ENCODE results near the gene NYAP2. TPM values are rescaled to one million over a fixed set of nuclear protein-coding genes. Genes with fewer than 3 reads are reported as not detected.

The NYAP2 gene
- total RNA-seq, 2 donors from 2014 or later, result 0.05 to 0.12 TPM

DNA sequence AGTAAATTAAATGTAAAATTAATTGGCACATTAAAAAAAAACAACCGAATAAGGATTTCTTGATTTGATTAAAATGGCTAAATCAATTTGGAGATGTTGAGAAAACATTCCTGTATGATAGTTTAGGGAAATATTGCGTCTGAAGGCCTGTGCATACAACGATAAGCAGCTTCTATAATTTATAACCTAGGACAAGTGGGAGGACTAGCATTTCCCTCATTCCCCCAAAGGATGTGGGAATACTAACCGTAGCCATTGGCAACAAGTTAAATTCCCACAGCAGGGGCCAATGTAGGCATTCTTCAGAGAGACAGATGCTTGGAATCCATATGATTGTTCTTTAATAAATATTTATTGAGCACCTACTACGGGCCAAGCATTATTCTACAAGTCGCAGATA lies 134.5 kb downstream of the NYAP2 start:
- Histone ChIP-seq H3K4me1 (no peaks in the 10 kb centered on the region), H3K4me3 (no peak overlapping the region), H3K9me3 (no peaks in the 10 kb centered on the region), H3K9ac (ENCODE audit: low read depth in 2 of 2, low read length in 2 of 2) (no peak overlapping the region), H3K36me3 (no peaks in the 10 kb centered on the region), H3K27ac (no peak overlapping the region), H3K27me3 (no peaks in the 10 kb centered on the region)
- no peak for DNase-seq
- intact Hi-C loops (cut with DNase I), result no loop called here
- TF ChIP-seq, protein P1, sequence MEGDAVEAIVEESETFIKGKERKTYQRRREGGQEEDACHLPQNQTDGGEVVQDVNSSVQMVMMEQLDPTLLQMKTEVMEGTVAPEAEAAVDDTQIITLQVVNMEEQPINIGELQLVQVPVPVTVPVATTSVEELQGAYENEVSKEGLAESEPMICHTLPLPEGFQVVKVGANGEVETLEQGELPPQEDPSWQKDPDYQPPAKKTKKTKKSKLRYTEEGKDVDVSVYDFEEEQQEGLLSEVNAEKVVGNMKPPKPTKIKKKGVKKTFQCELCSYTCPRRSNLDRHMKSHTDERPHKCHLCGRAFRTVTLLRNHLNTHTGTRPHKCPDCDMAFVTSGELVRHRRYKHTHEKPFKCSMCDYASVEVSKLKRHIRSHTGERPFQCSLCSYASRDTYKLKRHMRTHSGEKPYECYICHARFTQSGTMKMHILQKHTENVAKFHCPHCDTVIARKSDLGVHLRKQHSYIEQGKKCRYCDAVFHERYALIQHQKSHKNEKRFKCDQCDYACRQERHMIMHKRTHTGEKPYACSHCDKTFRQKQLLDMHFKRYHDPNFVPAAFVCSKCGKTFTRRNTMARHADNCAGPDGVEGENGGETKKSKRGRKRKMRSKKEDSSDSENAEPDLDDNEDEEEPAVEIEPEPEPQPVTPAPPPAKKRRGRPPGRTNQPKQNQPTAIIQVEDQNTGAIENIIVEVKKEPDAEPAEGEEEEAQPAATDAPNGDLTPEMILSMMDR (IDR thresholded peaks at IDR 0.05), result no peak

DNA sequence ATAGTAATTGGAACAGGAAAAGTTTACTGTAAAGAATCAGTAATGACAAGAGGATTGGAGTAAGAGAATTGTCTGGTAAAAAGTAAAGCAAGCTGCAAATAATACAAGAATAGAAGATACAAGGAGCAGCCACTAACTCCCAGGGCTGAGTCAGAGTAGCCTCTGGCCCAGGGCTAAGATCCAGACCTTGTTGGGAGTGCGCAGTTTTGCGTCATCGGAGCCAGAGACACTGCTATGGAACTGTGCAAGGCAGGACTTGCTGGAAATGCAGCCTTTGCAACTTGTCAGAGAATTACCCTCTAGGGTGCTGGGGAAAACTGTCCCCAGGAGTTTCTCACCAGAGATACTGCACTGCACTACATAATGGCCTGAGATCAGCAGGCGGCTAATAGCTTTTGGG lies 135.2 kb downstream of the NYAP2 start:
- Histone ChIP-seq H3K27ac (no peak overlapping the region), H3K27me3 (no peaks in the 10 kb centered on the region), H3K4me3 (no peak overlapping the region), H3K4me1 (no peaks in the 10 kb centered on the region), H3K36me3 (no peaks in the 10 kb centered on the region), H3K9ac (ENCODE audit: low read depth in 2 of 2, low read length in 2 of 2) (no peak overlapping the region), H3K9me3 (no peaks in the 10 kb centered on the region)
- DNase-seq, result no peak
- TF ChIP-seq, protein P1 (IDR thresholded peaks at IDR 0.05), result no peak
- intact Hi-C loops (cut with DNase I), result no loop called here

DNA sequence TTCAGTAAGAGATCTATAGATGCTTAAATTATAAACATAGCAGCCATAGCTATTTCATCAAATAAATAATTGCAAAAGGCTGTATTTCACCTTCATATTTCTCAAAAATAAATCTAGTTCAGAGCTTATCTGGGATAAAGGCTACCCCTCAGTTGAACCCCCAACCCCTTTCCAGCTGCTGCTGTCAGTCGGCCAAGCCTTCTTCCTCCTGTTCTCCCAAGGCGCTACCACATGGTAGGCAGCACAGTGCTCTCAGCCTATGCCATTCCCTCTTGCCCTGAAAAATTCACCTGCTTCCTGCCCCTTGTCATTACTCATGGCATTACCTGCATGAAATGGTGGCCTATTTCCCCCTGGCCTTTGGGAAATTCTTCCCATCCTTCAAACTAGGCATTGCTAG lies 136.5 kb downstream of the NYAP2 start:
- Histone ChIP-seq H3K9ac (ENCODE audit: low read depth in 2 of 2, low read length in 2 of 2) (no peak overlapping the region), H3K4me1 (no peaks in the 10 kb centered on the region), H3K27ac (no peak overlapping the region), H3K27me3 (no peaks in the 10 kb centered on the region), H3K4me3 (no peak overlapping the region), H3K9me3 (no peaks in the 10 kb centered on the region), H3K36me3 (no peaks in the 10 kb centered on the region)
- no peak for DNase-seq
- intact Hi-C loops (cut with DNase I), result no loop called here
- TF ChIP-seq, protein P1 (IDR thresholded peaks at IDR 0.05), result no peak

DNA sequence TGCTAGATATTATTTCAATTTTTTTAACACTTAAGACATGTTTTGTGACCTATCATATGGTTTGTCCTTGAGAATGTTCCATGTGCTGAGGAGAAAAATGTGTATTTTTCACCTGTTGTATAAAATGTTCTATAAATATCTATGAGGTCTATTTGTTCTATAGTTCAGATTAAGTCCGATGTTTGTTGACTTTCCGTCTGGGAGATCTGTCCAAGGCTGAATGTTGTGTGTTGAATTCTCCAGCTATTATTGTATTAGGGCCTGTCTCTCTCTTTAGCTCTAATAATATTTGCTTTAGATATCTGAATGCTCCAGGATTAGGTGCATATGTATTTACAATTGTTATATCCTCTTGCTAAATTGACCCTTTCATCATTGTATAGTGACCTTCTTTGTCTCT lies 144.1 kb downstream of the NYAP2 start:
- intact Hi-C loops (cut with DNase I), result no loop called here

DNA sequence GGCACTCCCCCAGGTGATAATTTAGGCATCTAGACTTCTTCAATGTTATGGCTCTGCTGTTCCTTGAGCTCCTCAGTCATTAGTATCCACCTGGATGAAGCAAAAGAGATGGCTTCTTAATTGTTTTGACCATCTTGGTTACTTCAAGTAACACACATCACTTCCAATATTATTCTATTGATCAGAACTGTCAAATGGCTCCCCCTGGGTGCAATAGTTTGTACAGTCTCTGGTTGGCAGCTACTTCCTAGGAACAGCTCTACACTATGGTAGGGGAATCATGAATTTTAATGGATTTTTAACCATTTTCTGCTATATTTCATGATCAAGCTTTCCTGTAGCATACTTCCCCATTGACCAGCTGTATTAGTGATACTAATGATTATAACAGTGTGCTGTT lies 157.0 kb downstream of the NYAP2 start:
- Histone ChIP-seq H3K27me3 (no peaks in the 10 kb centered on the region), H3K9ac (ENCODE audit: low read depth in 2 of 2, low read length in 2 of 2) (no peak overlapping the region), H3K36me3 (no peaks in the 10 kb centered on the region), H3K27ac (no peak overlapping the region), H3K9me3 (no peaks in the 10 kb centered on the region), H3K4me3 (no peak overlapping the region), H3K4me1 (no peaks in the 10 kb centered on the region)
- TF ChIP-seq, protein P1 (IDR thresholded peaks at IDR 0.05), result no peak
- intact Hi-C loops (cut with DNase I), result no loop called here
- DNase-seq, result no peak

More for the DNA sequence above, 144.1 kb downstream of the NYAP2 start:
- no peaks in the 10 kb centered on the region for H3K9me3 ChIP-seq
- H3K27me3 ChIP-seq, result no peaks in the 10 kb centered on the region
- TF ChIP-seq, protein P1 (IDR thresholded peaks at IDR 0.05), result no peak
- no peak for DNase-seq
- H3K4me1 ChIP-seq, result no peaks in the 10 kb centered on the region
- H3K9ac ChIP-seq (ENCODE audit: low read depth in 2 of 2, low read length in 2 of 2), result no peak overlapping the region
- H3K4me3 ChIP-seq, result no peak overlapping the region
- H3K27ac ChIP-seq, result no peak overlapping the region
- no peaks in the 10 kb centered on the region for H3K36me3 ChIP-seq
